ENCODE data around the gene FAM163B.

FAM163B gene

GRCh38 chr9:133581011-133581410 lies 28.2 kb downstream of the FAM163B start:
- in situ Hi-C loops (cut with MboI; ENCODE audit: low pct_unique_long_range_greater_than_20kb, low sequenced_read_pairs, unreplicated experiment), result no loop called here
- TF ChIP-seq CTCF (IDR thresholded peaks at IDR 0.05; ENCODE audit: extremely low read depth, insufficient read depth, missing control alignments), result no peak

GRCh38 chr9:133580419-133580738 lies 28.8 kb downstream of the FAM163B start:
- no peak for TF ChIP-seq CTCF (IDR thresholded peaks at IDR 0.05; ENCODE audit: extremely low read depth, insufficient read depth, missing control alignments)
- no peak for DNase-seq (ENCODE audit: low spot score)
- in situ Hi-C loops (cut with MboI; ENCODE audit: low pct_unique_long_range_greater_than_20kb, low sequenced_read_pairs, unreplicated experiment), result no loop called here

More at GRCh38 chr9:133581011-133581410, 28.2 kb downstream of the FAM163B start:
- no peak for DNase-seq (ENCODE audit: low spot score)

DNA sequence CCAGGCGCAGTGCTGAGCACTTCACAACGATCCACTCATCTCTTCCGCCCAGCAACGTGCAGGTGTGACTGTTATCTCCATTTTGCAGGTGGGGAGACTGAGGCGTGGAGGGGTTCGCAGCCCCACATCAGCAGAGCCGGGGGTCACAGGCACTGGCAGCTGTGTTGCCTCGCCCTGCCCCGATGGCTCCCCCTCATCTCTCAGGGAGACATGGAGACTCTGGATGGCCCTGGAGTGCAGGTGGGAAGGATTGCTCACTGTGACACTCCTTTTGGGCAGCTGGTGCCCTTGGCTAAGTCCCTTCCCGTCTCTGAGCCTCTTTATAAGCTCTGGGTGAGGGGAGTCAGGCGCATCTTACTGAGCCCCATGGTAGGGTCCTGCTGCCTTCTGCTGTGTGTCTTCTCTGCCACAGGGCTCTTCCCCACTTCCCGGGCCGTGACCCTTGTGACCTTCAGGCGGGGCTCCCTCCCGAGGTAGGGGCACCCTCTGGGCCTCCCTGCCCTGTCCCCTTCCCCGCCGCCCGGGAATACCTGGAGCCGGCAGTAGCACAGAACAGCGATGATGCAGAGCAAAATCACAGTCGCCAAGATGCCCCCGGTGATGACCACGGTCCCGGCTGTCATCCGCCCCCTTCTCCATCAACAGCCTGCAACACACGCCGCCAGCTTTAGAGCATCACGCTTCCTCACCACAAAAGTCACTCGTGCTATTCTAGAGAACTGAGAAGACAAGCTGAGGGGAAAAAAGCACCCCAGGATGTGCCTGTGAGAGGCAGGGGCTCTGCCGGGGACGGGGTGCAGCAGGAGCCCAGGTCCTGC lies 29.4 kb downstream of the FAM163B start:
- in situ Hi-C loops (cut with MboI; ENCODE audit: low pct_unique_long_range_greater_than_20kb, low sequenced_read_pairs, unreplicated experiment), result no loop called here
- no peak for DNase-seq (ENCODE audit: low spot score)
- no peak for TF ChIP-seq CTCF (IDR thresholded peaks at IDR 0.05; ENCODE audit: extremely low read depth, insufficient read depth, missing control alignments)

DNA sequence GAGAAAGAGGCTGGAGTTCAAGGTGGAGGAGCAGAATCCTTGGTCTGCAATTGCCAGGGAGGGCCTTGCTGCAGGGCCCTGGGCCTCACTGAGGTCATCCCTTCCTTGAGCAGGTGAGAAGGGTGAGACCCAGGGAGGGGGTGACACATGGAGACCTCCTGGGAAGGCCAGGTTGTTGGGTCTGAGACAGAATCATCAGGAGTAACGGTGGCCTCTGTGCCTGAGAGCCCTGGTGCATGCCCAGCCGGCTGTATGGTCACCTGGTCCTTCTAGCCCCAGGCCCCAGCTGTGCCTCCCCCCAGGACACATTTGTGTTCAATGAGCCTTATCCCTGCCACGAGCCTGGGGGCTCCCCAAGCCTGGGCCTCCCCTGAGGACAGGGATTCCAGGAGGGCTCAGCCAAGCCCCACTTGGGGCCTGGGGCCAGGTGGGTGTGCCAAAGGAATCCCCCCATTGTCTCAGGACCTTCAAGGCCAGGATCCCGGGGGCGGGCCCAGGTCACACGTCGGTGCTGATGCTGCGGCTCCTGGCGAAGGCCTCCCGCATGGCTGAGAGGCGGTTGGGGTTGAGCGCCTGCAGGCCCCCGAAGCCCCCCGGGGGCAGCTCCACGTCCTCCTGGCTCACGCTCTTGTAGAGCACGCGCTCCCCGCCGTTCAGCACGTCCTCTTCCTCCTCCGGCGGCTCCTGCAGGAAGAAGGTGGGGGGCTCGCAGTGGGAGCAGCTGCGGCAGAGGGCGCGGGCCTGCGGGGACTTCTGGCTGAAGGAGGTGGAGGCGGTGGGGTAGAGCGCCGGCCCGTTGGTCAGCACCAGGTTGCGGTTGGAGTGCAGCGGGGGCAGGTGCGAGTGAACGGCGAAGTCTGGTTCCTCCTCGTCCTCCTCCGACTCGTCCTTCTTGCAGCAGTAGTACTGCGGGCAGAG lies 30.4 kb downstream of the FAM163B start:
- in situ Hi-C loops (cut with MboI; ENCODE audit: low pct_unique_long_range_greater_than_20kb, low sequenced_read_pairs, unreplicated experiment), result no loop called here
- DNase-seq (ENCODE audit: low spot score), result no peak
- no peak for TF ChIP-seq CTCF (IDR thresholded peaks at IDR 0.05; ENCODE audit: extremely low read depth, insufficient read depth, missing control alignments)

- no peak for TF ChIP-seq CTCF (IDR thresholded peaks at IDR 0.05; ENCODE audit: extremely low read depth, insufficient read depth, missing control alignments)
- in situ Hi-C loops (cut with MboI; ENCODE audit: low pct_unique_long_range_greater_than_20kb, low sequenced_read_pairs, unreplicated experiment), result no loop called here
- no peak for DNase-seq (ENCODE audit: low spot score)
These were observed 31.5 kb downstream of the FAM163B start for GRCh38 chr9:133577737-133578112.

- in situ Hi-C loops (cut with MboI; ENCODE audit: low pct_unique_long_range_greater_than_20kb, low sequenced_read_pairs, unreplicated experiment), result no loop called here
- DNase-seq (ENCODE audit: low spot score), result no peak
- no peak for TF ChIP-seq CTCF (IDR thresholded peaks at IDR 0.05; ENCODE audit: extremely low read depth, insufficient read depth, missing control alignments)
These were observed 32.1 kb downstream of the FAM163B start for GRCh38 chr9:133576875-133577736.
